ENCODE measurements around the gene ADRA2C. TPM values are rescaled to one million over a fixed set of nuclear protein-coding genes. Genes with fewer than 3 reads are reported as not detected.

ADRA2C gene
- polyA plus RNA-seq, 1 of the 3 experiments (the other 2 are of a cell fraction): 0.15 TPM

- Histone ChIP-seq H3K9me2 (no peaks in the 10 kb centered on the region), H3K9ac (no peak overlapping the region), H3K27me3 (ENCODE audit: insufficient read depth) (no peaks in the 10 kb centered on the region), H3K9me3 (no peaks in the 10 kb centered on the region), H3F3A (replicated peaks; ENCODE audit: insufficient read depth) (no peaks in the 10 kb centered on the region), H3K79me2 (ENCODE audit: insufficient read depth) (no peaks in the 10 kb centered on the region), H3K27ac (ENCODE audit: low read depth in 2 of 2, low read length in 1 of 2) (no peak overlapping the region), H2AFZ (ENCODE audit: low read depth) (no peak overlapping the region), H3K36me3 (replicated peaks in 1 of 2; ENCODE audit: control insufficient read depth in 1 of 2, insufficient read depth in 2 of 2, low read length in 1 of 2) (no peaks in the 10 kb centered on the region), H4K20me1 (ENCODE audit: insufficient read depth) (no peaks in the 10 kb centered on the region), H3K4me3 (ENCODE audit: low read depth in 2 of 2, low read length in 1 of 2) (no peak overlapping the region), H3K4me2 (no peak overlapping the region), H3K4me1 (ENCODE audit: control insufficient read depth in 1 of 2, insufficient read depth in 2 of 2, low read depth in 1 of 2, low read length in 1 of 2) (peaks cover 0 to 16% of the 10 kb centered on the region in 2 experiments; a peak in 1 of 4 replicates)
- POLR2A ChIA-PET: no interaction called here
- 72% methylated on average over 12 of the region's 17 CpGs for WGBS (ENCODE audit: low lambda C conversion rate)
- TF ChIP-seq, protein P1, sequence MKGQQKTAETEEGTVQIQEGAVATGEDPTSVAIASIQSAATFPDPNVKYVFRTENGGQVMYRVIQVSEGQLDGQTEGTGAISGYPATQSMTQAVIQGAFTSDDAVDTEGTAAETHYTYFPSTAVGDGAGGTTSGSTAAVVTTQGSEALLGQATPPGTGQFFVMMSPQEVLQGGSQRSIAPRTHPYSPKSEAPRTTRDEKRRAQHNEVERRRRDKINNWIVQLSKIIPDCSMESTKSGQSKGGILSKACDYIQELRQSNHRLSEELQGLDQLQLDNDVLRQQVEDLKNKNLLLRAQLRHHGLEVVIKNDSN (IDR thresholded peaks at IDR 0.05; ENCODE audit: borderline replicate concordance, low read depth): no peak
- no peak for TF ChIP-seq FOXJ3 (CRISPR knock-in tag; IDR thresholded peaks at IDR 0.05)
- TF ChIP-seq, protein P2, sequence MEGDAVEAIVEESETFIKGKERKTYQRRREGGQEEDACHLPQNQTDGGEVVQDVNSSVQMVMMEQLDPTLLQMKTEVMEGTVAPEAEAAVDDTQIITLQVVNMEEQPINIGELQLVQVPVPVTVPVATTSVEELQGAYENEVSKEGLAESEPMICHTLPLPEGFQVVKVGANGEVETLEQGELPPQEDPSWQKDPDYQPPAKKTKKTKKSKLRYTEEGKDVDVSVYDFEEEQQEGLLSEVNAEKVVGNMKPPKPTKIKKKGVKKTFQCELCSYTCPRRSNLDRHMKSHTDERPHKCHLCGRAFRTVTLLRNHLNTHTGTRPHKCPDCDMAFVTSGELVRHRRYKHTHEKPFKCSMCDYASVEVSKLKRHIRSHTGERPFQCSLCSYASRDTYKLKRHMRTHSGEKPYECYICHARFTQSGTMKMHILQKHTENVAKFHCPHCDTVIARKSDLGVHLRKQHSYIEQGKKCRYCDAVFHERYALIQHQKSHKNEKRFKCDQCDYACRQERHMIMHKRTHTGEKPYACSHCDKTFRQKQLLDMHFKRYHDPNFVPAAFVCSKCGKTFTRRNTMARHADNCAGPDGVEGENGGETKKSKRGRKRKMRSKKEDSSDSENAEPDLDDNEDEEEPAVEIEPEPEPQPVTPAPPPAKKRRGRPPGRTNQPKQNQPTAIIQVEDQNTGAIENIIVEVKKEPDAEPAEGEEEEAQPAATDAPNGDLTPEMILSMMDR (IDR thresholded peaks at IDR 0.05): no peak
- no peak for TF ChIP-seq GABPA (IDR thresholded peaks at IDR 0.05; ENCODE audit: low read depth)
- TF ChIP-seq, protein P3, sequence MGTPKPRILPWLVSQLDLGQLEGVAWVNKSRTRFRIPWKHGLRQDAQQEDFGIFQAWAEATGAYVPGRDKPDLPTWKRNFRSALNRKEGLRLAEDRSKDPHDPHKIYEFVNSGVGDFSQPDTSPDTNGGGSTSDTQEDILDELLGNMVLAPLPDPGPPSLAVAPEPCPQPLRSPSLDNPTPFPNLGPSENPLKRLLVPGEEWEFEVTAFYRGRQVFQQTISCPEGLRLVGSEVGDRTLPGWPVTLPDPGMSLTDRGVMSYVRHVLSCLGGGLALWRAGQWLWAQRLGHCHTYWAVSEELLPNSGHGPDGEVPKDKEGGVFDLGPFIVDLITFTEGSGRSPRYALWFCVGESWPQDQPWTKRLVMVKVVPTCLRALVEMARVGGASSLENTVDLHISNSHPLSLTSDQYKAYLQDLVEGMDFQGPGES (IDR thresholded peaks at IDR 0.05; ENCODE audit: low read depth, low read length): no peak
- CTCF ChIA-PET: no interaction called here
- no peak for DNase-seq
Observed at GRCh38 chr4:3730422-3731190, 35.6 kb upstream of the ADRA2C start.

DNA sequence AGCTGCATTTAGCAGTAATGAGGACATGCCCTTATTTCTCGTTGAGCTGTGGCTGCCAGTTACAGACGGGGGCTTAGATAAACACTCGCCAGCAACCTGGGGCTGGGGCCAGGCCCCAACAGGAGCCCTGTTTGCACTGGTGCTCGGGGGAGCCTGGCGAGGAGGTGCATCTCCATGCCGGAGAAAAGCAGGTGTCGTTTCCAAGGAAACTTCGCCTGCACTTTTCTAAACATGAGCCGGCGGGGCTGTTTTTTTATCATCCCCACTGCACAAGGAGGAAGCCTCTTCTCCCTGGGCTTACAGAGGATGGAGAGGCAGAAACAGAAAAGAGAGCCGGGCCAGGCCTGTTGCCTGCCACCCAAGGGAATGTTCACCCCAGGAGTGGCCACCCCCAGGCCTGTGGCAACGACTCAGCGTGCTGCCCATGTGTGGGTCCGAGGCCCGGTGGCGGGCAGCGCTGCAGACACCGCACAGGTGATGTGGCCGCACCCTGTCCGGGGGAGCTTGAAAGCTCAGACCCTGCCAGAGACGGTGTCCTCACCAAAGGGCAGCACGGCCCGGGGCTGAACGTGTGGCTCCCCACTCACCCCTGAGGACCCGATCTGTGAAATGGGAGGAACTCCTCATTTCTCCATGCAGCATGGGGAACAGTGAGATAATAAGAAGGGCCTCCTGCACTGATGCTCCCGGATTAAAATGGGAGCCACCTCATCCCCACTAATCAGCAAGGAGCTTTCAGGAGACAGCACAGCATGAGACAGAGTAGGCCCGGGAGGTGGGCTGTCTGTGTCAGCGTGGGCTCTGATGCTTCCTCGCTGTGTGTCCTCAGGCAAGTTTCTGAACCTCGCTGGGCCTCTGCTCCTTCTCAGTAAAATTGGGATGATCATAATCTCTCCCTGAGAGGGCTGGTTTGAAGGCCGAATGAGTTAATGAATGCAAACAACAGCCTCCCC is 33.8 kb upstream of the ADRA2C start:
- ChIA-PET CTCF (interaction anchor here (1.7 kb wide), 1 partner anchor 33 kb away, joined by 4 read pairs; the partner anchor contains the start of gene ADRA2C), POLR2A (no interaction called here)
- 50% methylated on average over 15 of the region's 31 CpGs for WGBS (ENCODE audit: low lambda C conversion rate)

More for the DNA sequence above, 33.8 kb upstream of the ADRA2C start:
- Histone ChIP-seq H3K36me3 (replicated peaks in 1 of 2; ENCODE audit: control insufficient read depth in 1 of 2, insufficient read depth in 2 of 2, low read length in 1 of 2) (no peaks in the 10 kb centered on the region), H3K4me3 (ENCODE audit: low read depth in 2 of 2, low read length in 1 of 2) (no peak overlapping the region), H3K4me1 (ENCODE audit: control insufficient read depth in 1 of 2, insufficient read depth in 2 of 2, low read depth in 1 of 2, low read length in 1 of 2) (peaks cover 0 to 21% of the 10 kb centered on the region in 2 experiments; a peak in 1 of 4 replicates), H3K27ac (ENCODE audit: low read depth in 2 of 2, low read length in 1 of 2) (peak overlapping the region in 1 of 2 experiments; percentile 28; a peak in 1 of 4 replicates), H3F3A (replicated peaks; ENCODE audit: insufficient read depth) (no peaks in the 10 kb centered on the region), H3K9ac (no peak overlapping the region), H3K27me3 (ENCODE audit: insufficient read depth) (no peaks in the 10 kb centered on the region), H3K4me2 (no peak overlapping the region), H3K9me3 (no peaks in the 10 kb centered on the region), H3K9me2 (no peaks in the 10 kb centered on the region), H4K20me1 (ENCODE audit: insufficient read depth) (no peaks in the 10 kb centered on the region), H2AFZ (ENCODE audit: low read depth) (no peak overlapping the region), H3K79me2 (ENCODE audit: insufficient read depth) (no peaks in the 10 kb centered on the region)
- no peak for TF ChIP-seq MXI1 (IDR thresholded peaks at IDR 0.05; ENCODE audit: low read depth, low read length)
- TF ChIP-seq, protein P4, sequence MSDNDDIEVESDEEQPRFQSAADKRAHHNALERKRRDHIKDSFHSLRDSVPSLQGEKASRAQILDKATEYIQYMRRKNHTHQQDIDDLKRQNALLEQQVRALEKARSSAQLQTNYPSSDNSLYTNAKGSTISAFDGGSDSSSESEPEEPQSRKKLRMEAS (IDR thresholded peaks at IDR 0.05; ENCODE audit: low read depth): no peak
- TF ChIP-seq RAD21 (IDR thresholded peaks at IDR 0.05; ENCODE audit: low read length): no peak
- TF ChIP-seq SIN3A (IDR thresholded peaks at IDR 0.05; ENCODE audit: borderline replicate concordance, low read depth, low read length): no peak
- TF ChIP-seq TEAD4 (IDR thresholded peaks at IDR 0.05; ENCODE audit: borderline replicate concordance, insufficient read depth): no peak
- DNase-seq: peak; percentile 56
